ENCODE data around the gene CENPX.

GRCh38 chr17:82016061-82016874 is 6.4 kb downstream of the CENPX start:
- TF ChIP-seq CTCF (IDR thresholded peaks at IDR 0.05) = no peak
- no peak for TF ChIP-seq EP300 (IDR thresholded peaks at IDR 0.05)
- TF ChIP-seq POLR2A (IDR thresholded peaks at IDR 0.05) = no peak
- no peak for TF ChIP-seq POLR2AphosphoS5 (IDR thresholded peaks at IDR 0.05)
